ENCODE measurements around the gene EEF1AKMT1.
A peak's percentile ranks its signal among the peaks of the same experiment; 100 is the strongest.
"Not testable (repeated sequence)": the region's sequence is repeated elsewhere in the genome, so short reads cannot be mapped to it uniquely, and the experiment has no call there.

The EEF1AKMT1 gene

DNA sequence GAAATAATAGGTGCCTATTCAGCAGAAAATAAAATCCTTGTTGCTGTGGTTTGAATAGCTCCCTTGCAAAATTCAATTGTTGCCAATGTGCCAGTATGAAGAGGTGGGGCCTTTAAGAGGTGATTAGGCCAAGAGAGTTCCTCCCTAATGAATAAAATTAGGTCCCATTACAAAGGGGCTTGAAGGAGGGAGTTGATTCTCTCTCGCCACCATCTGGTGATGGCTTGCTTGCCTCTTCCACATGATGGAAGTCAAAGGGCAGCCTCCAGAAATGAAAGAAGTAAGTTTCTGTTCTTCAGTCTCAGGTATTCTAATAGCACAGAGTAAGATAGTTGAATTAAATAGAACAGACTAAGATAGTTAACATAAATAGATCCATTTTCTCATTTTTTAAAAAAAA, 3.0 kb upstream of the EEF1AKMT1 start:
- no peak overlapping the region for H3K4me3 ChIP-seq (ENCODE audit: low read length in 2 of 2)
- no peak overlapping the region for H3K27ac ChIP-seq (ENCODE audit: low read length)
- H3K27me3 ChIP-seq (ENCODE audit: control insufficient read depth in 1 of 2, insufficient read depth in 2 of 2, low read length in 2 of 2) = no peaks in the 10 kb centered on the region
- H3K36me3 ChIP-seq (ENCODE audit: control insufficient read depth in 2 of 2, insufficient read depth in 2 of 2, low read length in 2 of 2) = peaks cover 0 to under 1% of the 10 kb centered on the region in 2 donors
- H3K9ac ChIP-seq (ENCODE audit: low read length in 2 of 2) = no peak overlapping the region
- peaks cover 10% of the 10 kb centered on the region for H3K4me1 ChIP-seq (ENCODE audit: control insufficient read depth, insufficient read depth, low read length)
- no peaks in the 10 kb centered on the region for H3K9me3 ChIP-seq (ENCODE audit: control insufficient read depth in 2 of 2, low read length in 2 of 2)

DNA sequence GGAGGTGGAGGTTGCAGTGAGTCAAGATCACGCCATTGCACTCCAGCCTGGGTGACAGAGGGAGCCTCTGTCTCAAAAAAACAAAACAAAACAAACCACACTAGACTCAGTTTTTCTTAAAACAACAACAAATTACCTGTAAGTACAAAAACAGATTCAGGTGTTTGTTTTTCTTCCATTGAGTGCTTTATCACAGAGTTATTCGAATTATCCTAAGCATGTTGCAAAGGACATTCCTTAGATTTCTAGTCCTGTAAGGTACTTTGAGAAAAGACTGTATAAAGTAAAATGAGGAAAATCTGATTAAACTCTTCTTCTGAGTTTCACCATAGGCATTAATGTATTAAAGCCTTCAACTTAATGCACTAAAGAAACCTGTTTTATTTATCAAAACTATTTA, 2.2 kb upstream of the EEF1AKMT1 start:
- Histone ChIP-seq H3K4me1 (ENCODE audit: control insufficient read depth, insufficient read depth, low read length) (peaks cover 10% of the 10 kb centered on the region), H3K4me3 (ENCODE audit: low read length in 2 of 2) (no peak overlapping the region), H3K9ac (ENCODE audit: low read length in 2 of 2) (no peak overlapping the region), H3K27me3 (ENCODE audit: control insufficient read depth in 1 of 2, insufficient read depth in 2 of 2, low read length in 2 of 2) (no peaks in the 10 kb centered on the region), H3K27ac (ENCODE audit: low read length) (no peak overlapping the region), H3K9me3 (ENCODE audit: control insufficient read depth in 2 of 2, low read length in 2 of 2) (no peaks in the 10 kb centered on the region), H3K36me3 (ENCODE audit: control insufficient read depth in 2 of 2, insufficient read depth in 2 of 2, low read length in 2 of 2) (peaks cover 0 to 3% of the 10 kb centered on the region in 2 donors)

DNA sequence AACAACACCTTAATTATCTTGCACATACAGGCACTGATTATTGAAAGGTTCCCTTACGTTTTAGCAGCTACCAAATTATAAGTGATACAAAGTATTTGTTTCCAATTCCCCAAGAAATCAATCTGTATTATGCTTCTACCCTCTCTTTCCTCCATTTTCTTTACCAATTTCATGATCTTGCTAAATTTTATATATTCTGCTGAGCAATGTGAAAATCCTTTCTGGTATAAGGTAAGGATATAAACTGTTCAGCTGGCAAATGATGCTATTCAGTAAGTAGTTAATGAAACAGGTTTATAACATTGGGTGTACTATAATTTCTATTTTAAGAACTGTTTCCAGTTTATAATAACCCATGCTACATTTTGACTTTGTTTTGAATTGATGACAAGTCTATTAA, 985 bp upstream of the EEF1AKMT1 start:
- peaks cover 10% of the 10 kb centered on the region for H3K4me1 ChIP-seq (ENCODE audit: control insufficient read depth, insufficient read depth, low read length)
- H3K9me3 ChIP-seq (ENCODE audit: control insufficient read depth in 2 of 2, low read length in 2 of 2) = no peaks in the 10 kb centered on the region
- no peak overlapping the region for H3K4me3 ChIP-seq (ENCODE audit: low read length in 2 of 2)
- peaks cover 3 to 5% of the 10 kb centered on the region in 2 donors for H3K36me3 ChIP-seq (ENCODE audit: control insufficient read depth in 2 of 2, insufficient read depth in 2 of 2, low read length in 2 of 2)
- H3K9ac ChIP-seq (ENCODE audit: low read length in 2 of 2) = no peak overlapping the region
- H3K27ac ChIP-seq (ENCODE audit: low read length) = no peak overlapping the region
- H3K27me3 ChIP-seq (ENCODE audit: control insufficient read depth in 1 of 2, insufficient read depth in 2 of 2, low read length in 2 of 2) = no peaks in the 10 kb centered on the region

DNA sequence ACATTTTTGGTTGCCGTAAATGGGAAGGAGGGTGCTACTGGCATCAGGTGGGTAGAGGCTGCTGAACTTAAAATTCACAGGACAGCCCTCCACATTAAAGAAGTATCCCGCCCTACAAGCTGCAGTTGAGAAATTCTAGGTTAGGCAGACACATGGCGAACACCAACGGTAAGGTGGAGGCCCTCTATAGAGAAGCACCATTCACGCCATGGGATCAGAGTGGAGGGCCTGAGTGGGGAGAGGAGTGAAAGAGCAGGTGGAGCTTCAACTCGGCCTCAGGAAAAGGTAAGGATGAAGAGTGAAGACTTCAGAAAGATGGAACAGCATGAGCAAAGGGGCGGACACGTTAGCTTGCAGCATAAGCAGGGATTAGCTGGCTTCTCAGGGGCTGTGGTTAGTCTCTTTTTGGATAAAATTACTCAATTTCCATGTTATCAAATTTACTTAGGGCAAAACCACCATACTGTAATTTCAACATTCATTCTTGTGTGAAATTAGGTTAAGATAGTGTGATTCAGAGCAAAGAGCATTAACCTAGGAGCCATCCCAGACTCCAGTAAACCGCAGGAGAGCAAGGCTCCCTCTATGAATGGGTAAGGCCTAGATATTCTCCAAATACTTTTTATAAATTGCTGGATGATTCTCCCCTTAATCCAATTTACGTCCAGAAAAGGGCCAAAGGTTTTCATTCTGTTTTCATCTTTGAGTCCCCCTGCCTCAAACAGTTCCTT, 1.2 kb downstream of the EEF1AKMT1 start:
- H3K9me3 ChIP-seq (ENCODE audit: control insufficient read depth in 2 of 2, low read length in 2 of 2) = no peaks in the 10 kb centered on the region
- H3K4me3 ChIP-seq (ENCODE audit: low read length in 2 of 2) = peak overlapping the region; percentile 89 to 90
- H3K27ac ChIP-seq (ENCODE audit: low read length) = peak overlapping the region; percentile 92
- H3K27me3 ChIP-seq (ENCODE audit: control insufficient read depth in 1 of 2, insufficient read depth in 2 of 2, low read length in 2 of 2) = no peaks in the 10 kb centered on the region
- H3K4me1 ChIP-seq (ENCODE audit: control insufficient read depth, insufficient read depth, low read length) = peaks cover 10% of the 10 kb centered on the region
- H3K9ac ChIP-seq (ENCODE audit: low read length in 2 of 2) = peak overlapping the region; percentile 89 to 96
- peaks cover 3 to 5% of the 10 kb centered on the region in 2 donors for H3K36me3 ChIP-seq (ENCODE audit: control insufficient read depth in 2 of 2, insufficient read depth in 2 of 2, low read length in 2 of 2)

DNA sequence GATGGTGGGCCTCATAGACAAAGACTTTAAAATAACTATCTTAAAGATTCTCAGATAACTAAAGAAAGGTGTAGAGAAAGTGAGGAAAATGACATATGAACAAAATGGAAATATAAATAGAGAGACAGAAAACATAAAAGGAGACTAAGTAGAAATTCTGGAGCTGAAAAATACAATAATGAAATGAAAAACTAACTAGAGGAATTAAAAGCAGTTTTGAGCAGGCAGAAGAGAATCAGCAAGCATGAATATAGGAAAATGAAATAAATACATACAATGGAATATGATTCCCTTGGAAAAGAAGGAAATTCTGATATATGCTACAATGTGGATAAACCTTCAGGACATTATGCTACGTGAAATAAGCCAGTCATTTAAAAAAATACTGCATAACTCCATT, 3.9 kb downstream of the EEF1AKMT1 start:
- H3K9me3 ChIP-seq (ENCODE audit: control insufficient read depth in 2 of 2, low read length in 2 of 2) = no peaks in the 10 kb centered on the region
- no peaks in the 10 kb centered on the region for H3K27me3 ChIP-seq (ENCODE audit: control insufficient read depth in 1 of 2, insufficient read depth in 2 of 2, low read length in 2 of 2)

DNA sequence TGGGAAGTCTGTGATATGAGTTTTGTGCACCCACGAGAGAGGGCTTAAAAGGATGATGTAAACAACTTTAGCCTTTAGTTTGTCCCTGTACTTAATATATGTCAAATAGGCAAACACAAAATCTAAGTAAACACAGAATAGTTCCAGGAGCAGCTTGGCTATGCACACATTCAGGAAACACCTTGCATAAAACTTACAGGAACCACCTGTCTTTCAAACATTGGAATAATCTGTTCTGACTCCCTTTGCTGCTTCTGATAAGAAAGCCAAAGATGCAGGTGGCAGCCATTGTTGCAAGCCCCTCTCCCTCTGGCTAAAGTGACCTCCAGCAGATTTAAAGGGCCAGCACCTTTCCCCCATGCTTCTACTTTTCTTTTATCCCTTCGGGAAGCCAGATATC, 4.7 kb downstream of the EEF1AKMT1 start:
- Histone ChIP-seq H3K36me3 (ENCODE audit: control insufficient read depth in 2 of 2, insufficient read depth in 2 of 2, low read length in 2 of 2) (peaks cover 3 to 5% of the 10 kb centered on the region in 2 donors), H3K27me3 (ENCODE audit: control insufficient read depth in 1 of 2, insufficient read depth in 2 of 2, low read length in 2 of 2) (no peaks in the 10 kb centered on the region), H3K27ac (ENCODE audit: low read length) (no peak overlapping the region), H3K4me3 (ENCODE audit: low read length in 2 of 2) (no peak overlapping the region), H3K9ac (ENCODE audit: low read length in 2 of 2) (no peak overlapping the region), H3K4me1 (ENCODE audit: control insufficient read depth, insufficient read depth, low read length) (peaks cover 10% of the 10 kb centered on the region), H3K9me3 (ENCODE audit: control insufficient read depth in 2 of 2, low read length in 2 of 2) (no peaks in the 10 kb centered on the region)

More for the DNA sequence above, 3.9 kb downstream of the EEF1AKMT1 start:
- no peak overlapping the region for H3K9ac ChIP-seq (ENCODE audit: low read length in 2 of 2)
- H3K4me3 ChIP-seq (ENCODE audit: low read length in 2 of 2) = no peak overlapping the region
- no peak overlapping the region for H3K27ac ChIP-seq (ENCODE audit: low read length)
- H3K4me1 ChIP-seq (ENCODE audit: control insufficient read depth, insufficient read depth, low read length) = peaks cover 10% of the 10 kb centered on the region
- peaks cover 3 to 5% of the 10 kb centered on the region in 2 donors for H3K36me3 ChIP-seq (ENCODE audit: control insufficient read depth in 2 of 2, insufficient read depth in 2 of 2, low read length in 2 of 2)

DNA sequence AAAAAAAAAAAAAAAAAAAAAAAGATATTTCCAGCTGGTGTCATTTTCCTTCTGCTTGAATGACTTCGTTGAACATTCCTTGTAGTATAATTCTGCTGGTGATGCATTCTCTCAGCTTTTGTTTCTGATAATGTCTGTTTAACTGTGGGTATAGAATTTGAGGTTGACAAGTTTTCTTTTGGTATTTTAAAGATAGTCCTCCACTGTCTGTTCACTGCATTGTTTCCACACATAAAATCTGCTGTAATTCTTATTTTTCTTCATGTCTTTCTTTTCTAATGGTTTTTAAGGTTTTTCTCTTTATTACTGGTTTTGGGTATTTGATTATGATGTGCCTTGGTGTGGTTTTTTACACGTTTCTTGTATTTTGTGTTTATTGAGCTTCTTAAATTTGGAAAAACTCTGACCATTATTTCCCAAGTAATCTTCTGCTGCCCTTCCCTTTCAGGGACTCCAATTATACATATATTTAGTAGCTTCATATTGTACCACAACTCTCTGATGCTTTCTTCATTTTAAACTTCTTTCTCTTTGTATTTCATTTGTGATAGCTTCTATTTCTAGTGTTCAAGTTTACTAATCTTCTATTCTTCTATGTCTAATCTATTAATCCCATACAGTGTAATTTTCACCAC, 6.3 kb downstream of the EEF1AKMT1 start:
- H3K9me3 ChIP-seq (ENCODE audit: control insufficient read depth in 2 of 2, low read length in 2 of 2) = no peaks in the 10 kb centered on the region
- peaks cover under 1% of the 10 kb centered on the region for H3K4me1 ChIP-seq (ENCODE audit: control insufficient read depth, insufficient read depth, low read length)
- H3K4me3 ChIP-seq (ENCODE audit: low read length in 2 of 2) = no peak overlapping the region
- H3K36me3 ChIP-seq (ENCODE audit: control insufficient read depth in 2 of 2, insufficient read depth in 2 of 2, low read length in 2 of 2) = peaks cover 3 to 5% of the 10 kb centered on the region in 2 donors
- H3K9ac ChIP-seq (ENCODE audit: low read length in 2 of 2) = no peak overlapping the region
- no peak overlapping the region for H3K27ac ChIP-seq (ENCODE audit: low read length)
- no peaks in the 10 kb centered on the region for H3K27me3 ChIP-seq (ENCODE audit: control insufficient read depth in 1 of 2, insufficient read depth in 2 of 2, low read length in 2 of 2)

DNA sequence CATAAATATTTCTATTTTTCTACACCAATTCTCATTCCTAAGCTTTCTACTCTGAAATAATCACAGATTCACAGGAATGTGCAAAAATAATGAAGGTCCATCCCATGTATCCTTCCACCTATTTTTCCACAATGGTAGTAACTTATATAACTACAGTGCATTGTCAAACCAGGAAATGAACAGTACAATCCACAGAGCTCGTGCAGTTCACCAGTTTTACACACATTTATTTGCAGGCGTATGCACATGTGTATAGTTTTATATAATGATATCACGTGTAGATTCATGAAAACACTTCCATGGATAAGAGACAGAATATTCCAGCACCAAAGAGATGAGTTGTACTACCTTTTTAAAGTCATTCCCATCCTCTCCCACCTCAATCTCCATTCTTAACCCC, 12.9 kb downstream of the EEF1AKMT1 start:
- Histone ChIP-seq H3K36me3 (ENCODE audit: control insufficient read depth in 2 of 2, insufficient read depth in 2 of 2, low read length in 2 of 2) (no peaks in the 10 kb centered on the region), H3K9ac (ENCODE audit: low read length in 2 of 2) (no peak overlapping the region), H3K27ac (ENCODE audit: low read length) (no peak overlapping the region), H3K9me3 (ENCODE audit: control insufficient read depth in 2 of 2, low read length in 2 of 2) (no peaks in the 10 kb centered on the region), H3K4me1 (ENCODE audit: control insufficient read depth, insufficient read depth, low read length) (no peaks in the 10 kb centered on the region), H3K27me3 (ENCODE audit: control insufficient read depth in 1 of 2, insufficient read depth in 2 of 2, low read length in 2 of 2) (no peaks in the 10 kb centered on the region), H3K4me3 (ENCODE audit: low read length in 2 of 2) (no peak overlapping the region)

DNA sequence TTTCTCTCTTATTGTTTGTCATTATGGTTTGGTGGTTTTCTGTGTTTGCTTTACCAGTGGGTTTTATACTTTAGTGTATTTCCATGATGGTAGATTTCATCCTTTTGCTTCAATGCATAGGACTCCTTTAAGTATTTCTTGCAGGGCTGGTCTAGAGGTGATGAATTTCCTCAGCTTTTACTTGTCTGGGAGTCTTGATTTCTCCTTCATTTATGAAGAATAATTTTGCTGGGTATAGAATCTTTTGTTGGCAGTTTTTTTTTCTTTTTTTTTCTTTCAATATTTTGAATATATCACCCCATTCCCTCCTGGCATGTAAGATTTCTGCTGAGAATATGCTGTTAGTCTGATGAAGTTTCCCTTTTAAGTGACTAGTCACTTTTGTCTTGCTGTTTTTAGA, 19.8 kb downstream of the EEF1AKMT1 start:
- Histone ChIP-seq H3K36me3 (ENCODE audit: control insufficient read depth in 2 of 2, insufficient read depth in 2 of 2, low read length in 2 of 2) (no peaks in the 10 kb centered on the region), H3K9ac (ENCODE audit: low read length in 2 of 2) (no peak overlapping the region), H3K4me1 (ENCODE audit: control insufficient read depth, insufficient read depth, low read length) (no peaks in the 10 kb centered on the region), H3K27me3 (ENCODE audit: control insufficient read depth in 1 of 2, insufficient read depth in 2 of 2, low read length in 2 of 2) (no peaks in the 10 kb centered on the region), H3K27ac (ENCODE audit: low read length) (no peak overlapping the region), H3K9me3 (ENCODE audit: control insufficient read depth in 2 of 2, low read length in 2 of 2) (peaks cover 0 to 3% of the 10 kb centered on the region in 2 donors), H3K4me3 (ENCODE audit: low read length in 2 of 2) (no peak overlapping the region)

DNA sequence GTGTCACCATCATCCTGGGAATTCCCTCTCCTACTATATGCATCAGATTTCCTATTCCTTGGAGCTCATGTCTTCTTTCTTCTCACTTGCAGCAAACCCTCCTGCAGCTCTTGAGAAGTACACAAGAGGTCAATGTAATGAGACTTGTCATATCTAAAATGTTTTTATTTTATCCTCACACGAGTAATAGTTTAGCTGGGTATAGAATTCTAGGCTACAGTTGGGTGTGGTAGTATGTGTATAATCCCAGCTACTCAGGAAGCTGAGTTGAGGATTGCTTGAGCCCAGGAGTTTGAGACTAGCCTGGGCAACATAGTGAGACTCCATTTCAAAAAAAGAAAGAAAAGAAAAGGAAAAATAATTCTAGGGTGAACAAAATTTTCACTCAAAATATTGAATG, 24.4 kb downstream of the EEF1AKMT1 start:
- Histone ChIP-seq H3K27ac (ENCODE audit: low read length) (no peak overlapping the region), H3K9ac (ENCODE audit: low read length in 2 of 2) (no peak overlapping the region), H3K4me1 (ENCODE audit: control insufficient read depth, insufficient read depth, low read length) (no peaks in the 10 kb centered on the region), H3K27me3 (ENCODE audit: control insufficient read depth in 1 of 2, insufficient read depth in 2 of 2, low read length in 2 of 2) (no peaks in the 10 kb centered on the region), H3K36me3 (ENCODE audit: control insufficient read depth in 2 of 2, insufficient read depth in 2 of 2, low read length in 2 of 2) (peaks cover 0 to 2% of the 10 kb centered on the region in 2 donors), H3K4me3 (ENCODE audit: low read length in 2 of 2) (no peak overlapping the region), H3K9me3 (ENCODE audit: control insufficient read depth in 2 of 2, low read length in 2 of 2) (peaks cover 0 to 3% of the 10 kb centered on the region in 2 donors)

DNA sequence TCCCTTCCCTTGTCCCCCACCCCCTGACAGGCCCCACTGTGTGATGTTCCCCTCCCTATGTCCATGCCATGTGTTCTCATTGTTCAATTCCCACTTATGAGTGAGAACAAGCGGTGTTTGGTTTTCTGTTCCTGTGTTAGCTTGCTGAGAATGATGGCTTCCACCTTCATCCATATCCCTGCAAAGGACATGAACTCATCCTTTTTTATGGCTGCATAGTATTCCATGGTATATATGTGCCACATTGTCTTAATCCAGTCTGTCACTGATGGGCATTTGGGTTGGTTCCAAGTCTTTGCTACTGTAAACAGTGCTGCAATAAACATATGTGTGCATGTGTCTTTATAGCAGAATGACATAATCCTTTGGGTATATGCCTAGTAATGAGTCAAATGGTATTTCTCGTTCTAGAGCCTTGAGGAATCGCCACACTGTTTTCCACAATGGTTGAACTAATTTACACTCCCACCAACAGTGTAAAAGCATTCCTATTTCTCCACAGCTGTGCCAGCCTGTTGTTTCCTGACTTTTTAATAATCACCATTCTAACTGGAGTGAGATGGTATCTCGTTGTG, 29.8 kb downstream of the EEF1AKMT1 start:
- not testable (repeated sequence) for H3K4me1 ChIP-seq (ENCODE audit: control insufficient read depth, insufficient read depth, low read length); H3K9me3 ChIP-seq (ENCODE audit: control insufficient read depth in 2 of 2, low read length in 2 of 2); H3K27ac ChIP-seq (ENCODE audit: low read length); H3K27me3 ChIP-seq (ENCODE audit: control insufficient read depth in 1 of 2, insufficient read depth in 2 of 2, low read length in 2 of 2); H3K9ac ChIP-seq (ENCODE audit: low read length in 2 of 2); H3K4me3 ChIP-seq (ENCODE audit: low read length in 2 of 2); H3K36me3 ChIP-seq (ENCODE audit: control insufficient read depth in 2 of 2, insufficient read depth in 2 of 2, low read length in 2 of 2)

All from stomach smooth muscle (tissue), 2 donors.